ENCODE results near the gene TRIP12.

- no peak for TF ChIP-seq REPIN1 (tag by site-specific recombination; IDR thresholded peaks at IDR 0.05; ENCODE audit: low read depth)
- no peak for TF ChIP-seq ZNF776 (tag by site-specific recombination; IDR thresholded peaks at IDR 0.05; ENCODE audit: borderline replicate concordance)
- TF ChIP-seq ZNF362 (tag by site-specific recombination; IDR thresholded peaks at IDR 0.05): no peak
- TF ChIP-seq ZNF26 (tag by site-specific recombination; IDR thresholded peaks at IDR 0.05): no peak
- TF ChIP-seq ZBTB26 (tag by site-specific recombination; optimal IDR thresholded peaks at IDR 0.05): peak; percentile 51
- TF ChIP-seq BCL11A (tag by site-specific recombination; IDR thresholded peaks at IDR 0.05; ENCODE audit: low read depth): no peak
- TF ChIP-seq ZNF558 (tag by site-specific recombination; IDR thresholded peaks at IDR 0.05): no peak
These were observed 206.9 kb downstream of the TRIP12 start for GRCh38 chr2:229714736-229715541.
